Activated B cell treated with CpG ODN at 0.5 μM for 24 hours (primary cell): ENCODE results near the gene ARHGAP42. TPM values are rescaled to one million over a fixed set of nuclear protein-coding genes. Genes with fewer than 3 reads are reported as not detected.

ENCODE experiments used
- ATAC-seq: fragments of 200-7000 bp; cut with Tn5 transposase; one replicate; pipeline ENCODE4 v1.10.0; 2021; ENCODE audit warnings: low read depth, mild to moderate bottlenecking, moderate library complexity
- CTCF ChIA-PET: fragments of 350-600 bp; sonication (Branson Sonifier 250); formaldehyde crosslinking; loops from one replicate; lab custom pipeline; 2021; ENCODE audit warnings: antibody characterized with exemption; lab: Charles Lee
- POLR2A ChIA-PET: fragments of 350-600 bp; sonication (Branson Sonifier 250); formaldehyde crosslinking; loops from one replicate; lab custom pipeline; 2021; ENCODE audit warnings: antibody characterized with exemption; lab: Charles Lee
- DNase-seq: peaks from one replicate; pipeline ENCODE4 v3.0.0; 2022
- H3K27ac Mint-ChIP-seq: one replicate; pipeline ENCODE4 v1.8.0; 2020; ENCODE audit warnings: mixed read lengths
- H3K27me3 Mint-ChIP-seq: one replicate; pipeline ENCODE4 v1.8.0; 2021; ENCODE audit warnings: mixed read lengths
- H3K36me3 Mint-ChIP-seq: one replicate; pipeline ENCODE4 v1.8.0; 2021; ENCODE audit warnings: low read depth, mixed read lengths
- H3K4me1 Mint-ChIP-seq: one replicate; pipeline ENCODE4 v1.8.0; 2021; ENCODE audit warnings: mixed read lengths
- H3K4me3 Mint-ChIP-seq: one replicate; pipeline ENCODE4 v1.8.0; 2020; ENCODE audit warnings: mild to moderate bottlenecking, mixed read lengths
- H3K9me3 Mint-ChIP-seq: one replicate; pipeline ENCODE4 v1.8.0; 2020; ENCODE audit warnings: mixed read lengths
- intact Hi-C: fragments of 100-400 bp; cut with micrococcal nuclease; formaldehyde crosslinking; loops from one replicate; pipeline ENCODE4 v1.15.1; 2024
- total RNA-seq: library from RNA; stranded (reverse); gene quantifications from 2 replicates; pipeline ENCODE4 v1.2.3, GENCODE V29; 2022
- TF ChIP-seq, protein P1 (sequence below): fragments of 200-600 bp; IDR thresholded peaks from one replicate; pipeline ENCODE4 v1.8.0; 2022; ENCODE audit warnings: antibody characterized with exemption, mild to moderate bottlenecking

Gene ARHGAP42
- total RNA-seq, 1 donor from 2014 or later: 4.9 TPM

DNA sequence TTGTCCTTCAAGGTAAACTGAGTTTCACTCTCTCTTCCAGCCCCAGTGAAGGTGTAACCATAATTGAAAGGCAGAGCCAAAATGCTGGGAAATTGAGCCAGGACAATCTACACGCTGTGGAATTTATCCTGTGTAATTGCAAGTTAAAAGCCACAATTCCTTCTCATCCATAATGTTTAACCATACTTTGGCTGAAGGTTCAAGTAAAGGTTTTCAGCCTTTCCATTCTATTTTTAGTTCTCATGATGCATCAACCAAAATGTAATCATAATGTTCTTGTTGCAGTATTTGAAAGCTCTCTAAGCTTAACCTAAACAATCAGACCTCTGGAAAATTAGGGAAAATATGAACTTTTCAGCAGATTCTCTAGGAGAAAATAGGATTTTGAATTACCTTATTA lies 14.0 kb upstream of the ARHGAP42 start:
- TF ChIP-seq, protein P1, sequence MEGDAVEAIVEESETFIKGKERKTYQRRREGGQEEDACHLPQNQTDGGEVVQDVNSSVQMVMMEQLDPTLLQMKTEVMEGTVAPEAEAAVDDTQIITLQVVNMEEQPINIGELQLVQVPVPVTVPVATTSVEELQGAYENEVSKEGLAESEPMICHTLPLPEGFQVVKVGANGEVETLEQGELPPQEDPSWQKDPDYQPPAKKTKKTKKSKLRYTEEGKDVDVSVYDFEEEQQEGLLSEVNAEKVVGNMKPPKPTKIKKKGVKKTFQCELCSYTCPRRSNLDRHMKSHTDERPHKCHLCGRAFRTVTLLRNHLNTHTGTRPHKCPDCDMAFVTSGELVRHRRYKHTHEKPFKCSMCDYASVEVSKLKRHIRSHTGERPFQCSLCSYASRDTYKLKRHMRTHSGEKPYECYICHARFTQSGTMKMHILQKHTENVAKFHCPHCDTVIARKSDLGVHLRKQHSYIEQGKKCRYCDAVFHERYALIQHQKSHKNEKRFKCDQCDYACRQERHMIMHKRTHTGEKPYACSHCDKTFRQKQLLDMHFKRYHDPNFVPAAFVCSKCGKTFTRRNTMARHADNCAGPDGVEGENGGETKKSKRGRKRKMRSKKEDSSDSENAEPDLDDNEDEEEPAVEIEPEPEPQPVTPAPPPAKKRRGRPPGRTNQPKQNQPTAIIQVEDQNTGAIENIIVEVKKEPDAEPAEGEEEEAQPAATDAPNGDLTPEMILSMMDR: no peak
- Mint-ChIP-seq H3K4me1 (no peaks in the 10 kb centered on the region), H3K27me3 (no peaks in the 10 kb centered on the region), H3K27ac (no peak overlapping the region), H3K4me3 (no peak overlapping the region), H3K9me3 (no peaks in the 10 kb centered on the region), H3K36me3 (no peaks in the 10 kb centered on the region)
- intact Hi-C loops: no loop called here
- ATAC-seq: no peak
- POLR2A ChIA-PET: no interaction called here
- CTCF ChIA-PET: no interaction called here
- DNase-seq: no peak

DNA sequence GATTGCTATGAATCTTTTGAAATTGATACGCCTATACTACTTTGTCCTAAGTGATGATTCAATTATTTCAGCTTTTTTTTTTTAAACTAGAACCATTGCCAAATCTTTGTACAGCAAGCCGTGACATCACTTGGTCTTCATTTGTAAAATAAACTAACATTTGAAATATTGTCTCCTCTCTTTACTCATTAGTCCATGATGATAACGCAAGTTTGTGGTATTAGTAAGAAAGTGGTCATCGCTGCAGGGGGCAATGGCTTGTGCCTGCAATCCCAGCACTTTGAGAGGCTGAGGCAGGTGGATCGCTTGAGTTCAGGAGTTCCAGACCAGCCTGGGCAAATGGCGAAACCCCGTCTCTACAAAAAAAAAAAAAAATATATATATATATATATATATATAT lies 12.9 kb upstream of the ARHGAP42 start:
- Mint-ChIP-seq H3K36me3 (no peaks in the 10 kb centered on the region), H3K27me3 (no peaks in the 10 kb centered on the region), H3K4me3 (no peak overlapping the region), H3K27ac (no peak overlapping the region), H3K4me1 (no peaks in the 10 kb centered on the region), H3K9me3 (no peaks in the 10 kb centered on the region)
- ChIA-PET POLR2A (interaction anchor here (0.5 kb wide), 1 partner anchor 33 kb away, joined by 3 read pairs; no protein-coding TSS in a partner anchor), CTCF (interaction anchor here (0.6 kb wide), 1 partner anchor 13 kb away, joined by 3 read pairs; no protein-coding TSS in a partner anchor)
- no peak for DNase-seq
- intact Hi-C loops: no loop called here
- TF ChIP-seq, protein P1: no peak
- no peak for ATAC-seq

DNA sequence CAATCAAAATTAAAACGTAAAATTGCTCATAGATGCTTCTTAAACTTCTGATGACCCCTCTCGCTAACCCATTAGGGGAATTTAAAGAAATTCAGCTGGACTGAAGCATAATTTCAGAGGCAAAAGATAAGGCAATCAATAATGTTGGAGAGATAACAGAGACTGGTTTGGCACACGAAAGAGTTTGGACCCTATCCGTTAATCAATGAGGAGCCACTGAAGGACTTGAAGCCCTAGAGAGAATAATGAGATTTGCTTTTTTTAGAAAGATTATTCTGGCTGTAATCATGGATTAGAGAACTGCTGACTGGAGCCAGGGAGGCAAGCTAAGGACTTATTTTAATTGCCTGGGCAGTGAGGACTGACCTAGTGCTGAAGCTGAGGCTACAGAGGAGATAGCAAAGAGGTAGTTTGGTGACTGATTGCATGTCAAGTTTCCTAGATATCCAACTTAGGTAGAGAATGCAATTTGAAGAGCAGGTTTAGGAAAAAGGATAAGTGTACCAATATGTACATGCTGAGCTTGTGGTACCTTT lies 11.9 kb upstream of the ARHGAP42 start:
- no peak overlapping the region for H3K4me3 Mint-ChIP-seq
- no peaks in the 10 kb centered on the region for H3K36me3 Mint-ChIP-seq
- H3K27ac Mint-ChIP-seq: no peak overlapping the region
- ChIA-PET POLR2A (no interaction called here), CTCF (interaction anchor here (1.6 kb wide), 1 partner anchor 13 kb away, joined by 3 read pairs; no protein-coding TSS in a partner anchor)
- DNase-seq (no peak), ATAC-seq (no peak)
- H3K9me3 Mint-ChIP-seq: no peaks in the 10 kb centered on the region
- TF ChIP-seq, protein P1: no peak
- H3K4me1 Mint-ChIP-seq: peaks cover 2% of the 10 kb centered on the region
- intact Hi-C loops: no loop called here
- H3K27me3 Mint-ChIP-seq: no peaks in the 10 kb centered on the region

- DNase-seq: no peak
- TF ChIP-seq, protein P1: no peak
- no peak for ATAC-seq
- Mint-ChIP-seq H3K4me3 (no peak overlapping the region), H3K9me3 (no peaks in the 10 kb centered on the region), H3K27me3 (no peaks in the 10 kb centered on the region), H3K27ac (no peak overlapping the region), H3K4me1 (peaks cover 18% of the 10 kb centered on the region), H3K36me3 (no peaks in the 10 kb centered on the region)
- intact Hi-C loops: no loop called here
- ChIA-PET CTCF (interaction anchor here (1.6 kb wide), 1 partner anchor 11 kb away, joined by 3 read pairs; no protein-coding TSS in a partner anchor), POLR2A (no interaction called here)
Observed at GRCh38 chr11:100676901-100677300, 10.2 kb upstream of the ARHGAP42 start.

GRCh38 chr11:100677796-100678195 lies 9.3 kb upstream of the ARHGAP42 start:
- ATAC-seq: no peak
- TF ChIP-seq, protein P1: no peak
- no peak overlapping the region for H3K4me3 Mint-ChIP-seq
- H3K27ac Mint-ChIP-seq: no peak overlapping the region
- no peak for DNase-seq
- intact Hi-C loops: no loop called here
- no peaks in the 10 kb centered on the region for H3K27me3 Mint-ChIP-seq
- ChIA-PET CTCF (interaction anchor here (2.0 kb wide), 1 partner anchor 10 kb away, joined by 7 read pairs; no protein-coding TSS in a partner anchor), POLR2A (no interaction called here)
- H3K36me3 Mint-ChIP-seq: no peaks in the 10 kb centered on the region
- no peaks in the 10 kb centered on the region for H3K9me3 Mint-ChIP-seq
- H3K4me1 Mint-ChIP-seq: peaks cover 27% of the 10 kb centered on the region
